Measurements from ENCODE around the gene ANKH.

DNA sequence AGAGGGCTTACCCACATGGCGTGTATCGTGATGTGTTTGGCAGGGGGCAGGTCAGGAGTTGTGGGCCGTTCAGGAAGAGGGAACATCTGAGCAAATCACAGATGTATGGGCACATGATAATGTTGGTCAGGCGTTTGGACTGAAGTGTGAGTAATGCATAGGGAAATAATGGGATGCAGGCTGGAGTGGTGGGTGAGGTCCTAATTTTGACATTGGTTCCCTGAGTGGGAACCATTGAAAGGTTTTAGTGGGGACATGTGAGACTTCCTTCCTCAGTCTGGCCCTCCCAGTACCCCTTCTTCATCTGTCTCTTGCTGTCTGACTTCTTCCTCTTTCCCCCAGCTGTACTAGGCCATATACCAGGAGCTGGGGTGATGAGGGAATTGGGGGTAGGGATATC is 199.5 kb downstream of the ANKH start:
- TF ChIP-seq, protein P1, sequence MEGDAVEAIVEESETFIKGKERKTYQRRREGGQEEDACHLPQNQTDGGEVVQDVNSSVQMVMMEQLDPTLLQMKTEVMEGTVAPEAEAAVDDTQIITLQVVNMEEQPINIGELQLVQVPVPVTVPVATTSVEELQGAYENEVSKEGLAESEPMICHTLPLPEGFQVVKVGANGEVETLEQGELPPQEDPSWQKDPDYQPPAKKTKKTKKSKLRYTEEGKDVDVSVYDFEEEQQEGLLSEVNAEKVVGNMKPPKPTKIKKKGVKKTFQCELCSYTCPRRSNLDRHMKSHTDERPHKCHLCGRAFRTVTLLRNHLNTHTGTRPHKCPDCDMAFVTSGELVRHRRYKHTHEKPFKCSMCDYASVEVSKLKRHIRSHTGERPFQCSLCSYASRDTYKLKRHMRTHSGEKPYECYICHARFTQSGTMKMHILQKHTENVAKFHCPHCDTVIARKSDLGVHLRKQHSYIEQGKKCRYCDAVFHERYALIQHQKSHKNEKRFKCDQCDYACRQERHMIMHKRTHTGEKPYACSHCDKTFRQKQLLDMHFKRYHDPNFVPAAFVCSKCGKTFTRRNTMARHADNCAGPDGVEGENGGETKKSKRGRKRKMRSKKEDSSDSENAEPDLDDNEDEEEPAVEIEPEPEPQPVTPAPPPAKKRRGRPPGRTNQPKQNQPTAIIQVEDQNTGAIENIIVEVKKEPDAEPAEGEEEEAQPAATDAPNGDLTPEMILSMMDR (conservative IDR thresholded peaks at IDR 0.05 in 1 of 2, IDR thresholded peaks at IDR 0.05 in 1 of 2; ENCODE audit: extremely low read depth in 1 of 2, insufficient read depth in 1 of 2, low read depth in 1 of 2, low read length in 2 of 2) = no peak
- no peak for TF ChIP-seq EZH2 (IDR thresholded peaks at IDR 0.05; ENCODE audit: borderline replicate concordance, low read length)
